HG03175 (cell line): ENCODE data around the gene VTI1A.
"Not testable (repeated sequence)": the region's sequence is repeated elsewhere in the genome, so short reads cannot be mapped to it uniquely, and the experiment has no call there.

Source experiments
- ATAC-seq: cut with Tn5 transposase; IDR thresholded peaks from one replicate; pipeline ENCODE4 v1.9.1; 2021; ENCODE audit warnings: mild to moderate bottlenecking, moderate library complexity; ENCODE audit not compliant: unreplicated experiment

The VTI1A gene

DNA sequence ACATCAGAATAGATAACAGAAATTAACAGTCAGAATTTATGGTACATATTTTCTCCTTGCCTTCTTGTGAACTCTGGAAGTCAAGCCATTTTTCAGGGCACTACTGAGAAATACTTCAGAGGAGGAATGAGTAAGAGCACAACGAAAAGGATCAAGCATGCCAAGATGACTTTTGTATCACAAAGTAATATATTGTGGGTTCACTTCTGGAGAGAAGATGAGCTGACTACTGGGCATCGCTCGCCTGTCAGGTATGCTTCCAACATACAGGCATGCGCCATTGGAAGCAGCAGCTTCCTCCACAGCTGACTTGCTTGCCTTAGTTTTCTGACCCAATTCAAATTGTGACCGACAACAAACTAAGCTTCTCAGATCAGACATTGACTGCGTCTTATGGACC lies 137.3 kb downstream of the VTI1A start:
- ATAC-seq = no peak

- ATAC-seq = no peak
Measured at GRCh38 chr10:112585126-112585525, 138.1 kb downstream of the VTI1A start.

DNA sequence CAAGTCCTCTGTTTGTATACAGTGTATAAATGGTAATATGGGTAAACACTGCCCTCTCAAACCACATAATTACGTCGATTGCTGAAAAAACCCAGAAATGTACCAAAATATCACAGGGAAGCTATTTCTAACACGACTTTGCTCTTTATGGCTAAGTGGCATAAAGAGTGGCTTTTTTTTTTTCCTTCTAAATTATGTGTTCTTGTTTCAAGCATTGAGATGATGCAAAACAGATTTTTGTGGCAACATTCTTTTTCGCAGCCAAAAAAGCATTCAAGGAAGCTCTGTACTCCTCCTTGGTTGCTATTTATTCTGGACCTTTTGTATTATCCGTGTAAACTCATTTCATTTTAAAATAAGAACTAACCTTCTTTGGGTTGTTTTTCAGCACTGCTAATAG lies 138.9 kb downstream of the VTI1A start:
- no peak for ATAC-seq

DNA sequence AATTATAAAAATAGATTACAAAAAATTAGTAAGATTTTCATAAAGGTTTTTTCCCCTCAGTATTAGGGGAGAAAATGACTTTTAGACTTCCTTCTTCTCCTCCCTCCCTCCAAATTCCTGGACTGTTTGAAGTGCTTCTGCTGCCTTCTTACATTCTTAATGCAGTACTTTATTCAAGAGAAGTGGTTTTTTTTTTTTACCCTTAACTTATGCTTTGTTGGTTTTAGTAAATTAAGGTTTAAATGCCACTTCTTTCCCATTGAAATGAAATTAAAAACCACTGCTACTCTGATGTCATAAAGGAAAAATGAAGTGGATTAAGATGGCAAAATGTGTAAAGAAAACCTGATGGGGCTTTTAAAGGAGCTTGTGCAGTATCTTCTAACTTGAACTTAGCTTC lies 140.7 kb downstream of the VTI1A start:
- ATAC-seq = no peak

DNA sequence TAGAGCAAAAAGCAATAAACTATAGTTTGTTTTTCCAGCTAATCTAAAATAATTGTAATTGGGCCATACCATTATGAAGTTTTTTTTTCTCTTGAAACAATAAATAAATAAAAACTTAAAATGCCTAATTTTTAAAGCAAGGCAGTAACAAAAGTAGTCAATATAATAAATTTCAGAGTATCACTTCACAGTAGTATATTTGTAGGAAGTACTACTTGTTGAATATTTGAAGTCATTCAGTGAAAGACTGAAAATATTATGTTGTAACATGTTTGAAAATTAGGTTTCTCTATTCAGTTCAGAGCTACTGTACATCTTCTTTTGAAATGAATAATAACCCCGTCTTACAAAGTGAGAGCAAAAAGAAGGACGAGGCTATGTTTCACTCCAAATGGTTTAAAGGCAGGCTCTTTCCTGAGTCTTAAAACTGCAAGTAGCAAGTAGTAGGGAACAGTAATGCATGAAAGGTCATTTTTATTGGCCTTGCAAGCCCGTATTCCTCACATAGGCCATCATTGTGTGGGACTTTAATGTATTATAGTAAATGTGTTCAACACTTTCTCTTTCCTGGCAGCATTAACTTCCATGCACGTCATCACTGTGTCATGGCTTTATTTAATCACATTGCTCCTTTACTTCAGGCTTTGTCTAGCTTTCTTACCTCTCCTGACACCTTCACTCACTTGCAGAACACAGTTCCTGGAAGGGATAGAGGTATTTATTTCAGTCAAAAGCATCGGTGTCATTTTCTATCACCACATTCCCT lies 141.4 kb downstream of the VTI1A start:
- no peak for ATAC-seq

DNA sequence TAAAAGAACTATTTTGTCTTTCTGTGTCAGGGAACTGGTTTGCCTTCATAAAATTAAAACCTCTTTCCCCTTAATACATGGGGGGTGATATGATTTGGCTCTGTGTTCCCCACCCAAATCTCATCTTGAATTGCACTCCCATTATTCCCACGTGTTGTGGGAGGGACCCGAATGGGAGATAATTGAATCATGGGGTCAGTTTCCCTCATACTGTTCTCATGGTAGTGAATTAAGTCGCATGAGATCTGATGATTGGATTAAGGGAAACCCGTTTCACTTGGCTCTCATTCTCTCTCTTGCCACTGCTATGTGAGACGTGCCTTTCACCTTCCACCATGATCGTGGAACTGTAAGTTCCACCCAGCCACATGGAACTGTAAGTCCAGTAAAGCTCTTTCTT lies 142.1 kb downstream of the VTI1A start:
- ATAC-seq = no peak

DNA sequence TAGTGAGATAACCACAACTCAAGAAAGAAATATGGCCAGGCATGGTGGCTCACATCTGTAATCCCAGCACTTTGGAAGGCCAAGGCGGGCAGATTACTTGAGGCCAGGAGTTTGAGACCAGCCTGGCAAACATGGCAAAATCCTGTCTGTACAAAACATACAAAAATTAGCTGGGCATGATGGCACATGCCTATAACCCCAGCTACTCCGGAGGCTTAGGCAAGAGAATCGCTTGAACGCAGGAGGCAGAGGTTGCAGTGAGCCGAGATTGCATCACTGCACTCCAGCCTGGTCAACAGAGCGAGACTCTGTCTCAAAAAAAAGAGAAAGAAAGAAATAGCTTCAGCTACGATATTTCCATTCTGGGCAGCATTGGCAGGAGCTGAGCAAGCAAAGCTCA lies 143.8 kb downstream of the VTI1A start:
- ATAC-seq = not testable (repeated sequence)

DNA sequence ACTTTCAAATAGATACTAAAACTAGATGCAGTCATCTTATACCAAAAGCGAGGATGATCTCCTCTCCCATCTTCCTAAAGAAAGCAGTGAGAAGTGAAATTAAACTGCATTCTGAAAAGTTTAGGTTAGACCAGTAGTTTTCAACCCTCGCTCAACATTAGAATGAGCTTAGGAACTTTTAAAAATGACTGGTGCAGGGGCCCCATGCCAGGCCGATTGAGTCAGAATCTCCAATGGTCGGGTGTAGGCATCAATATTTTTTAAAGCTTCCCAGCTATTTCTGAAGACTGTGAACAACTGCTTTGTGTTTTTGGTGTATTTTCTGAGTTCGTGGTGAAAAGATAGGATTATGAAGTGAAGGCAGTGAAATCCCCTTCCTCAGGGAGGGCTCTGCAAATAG lies 146.0 kb downstream of the VTI1A start:
- no peak for ATAC-seq

GRCh38 chr10:112601214-112602090 lies 154.4 kb downstream of the VTI1A start:
- ATAC-seq = no peak

DNA sequence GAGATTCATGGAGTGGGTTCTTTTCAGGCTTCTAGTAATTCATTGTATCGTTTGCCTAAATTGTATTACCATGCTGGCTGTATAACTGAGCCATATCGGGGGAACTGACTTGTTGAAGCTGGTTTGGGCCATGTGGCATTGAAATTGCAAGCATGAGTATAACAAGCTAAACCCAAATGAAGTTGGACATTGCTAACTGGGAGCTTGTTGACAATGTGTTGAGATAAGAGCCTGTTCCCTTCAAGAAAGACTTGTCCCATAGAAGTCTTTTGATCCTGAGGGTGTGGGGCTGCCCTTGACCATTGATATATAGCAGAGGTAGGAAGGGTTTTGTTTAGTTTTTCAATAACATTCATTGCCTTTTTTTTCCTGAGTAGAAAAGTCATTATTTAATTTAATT lies 156.0 kb downstream of the VTI1A start:
- no peak for ATAC-seq

GRCh38 chr10:112605063-112605462 lies 158.0 kb downstream of the VTI1A start:
- ATAC-seq = no peak

GRCh38 chr10:112607506-112607905 lies 160.5 kb downstream of the VTI1A start:
- ATAC-seq = no peak

DNA sequence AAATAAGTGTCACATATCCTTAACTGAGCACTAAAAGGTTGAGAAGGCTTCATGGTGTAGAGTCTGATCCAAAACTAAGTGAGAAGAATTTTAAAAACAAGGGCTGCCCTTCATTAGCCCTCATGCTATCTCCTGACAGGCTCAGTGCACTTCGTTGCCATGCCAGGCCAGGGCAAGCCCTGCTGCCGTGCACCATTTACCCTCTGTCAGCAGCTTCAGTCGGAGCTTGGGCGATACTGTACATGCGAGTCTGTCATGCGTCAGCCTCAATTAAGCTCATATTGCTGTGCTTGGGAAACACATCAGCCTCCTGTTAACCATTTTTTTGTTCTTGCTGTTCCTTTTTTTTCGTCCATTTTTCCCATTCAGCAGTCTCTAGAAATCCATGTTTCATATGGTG lies 166.6 kb downstream of the VTI1A start:
- ATAC-seq = no peak

- no peak for ATAC-seq
Measured at GRCh38 chr10:112614072-112614471, 167.1 kb downstream of the VTI1A start.

- ATAC-seq = no peak
Measured at GRCh38 chr10:112614586-112614985, 167.6 kb downstream of the VTI1A start.

DNA sequence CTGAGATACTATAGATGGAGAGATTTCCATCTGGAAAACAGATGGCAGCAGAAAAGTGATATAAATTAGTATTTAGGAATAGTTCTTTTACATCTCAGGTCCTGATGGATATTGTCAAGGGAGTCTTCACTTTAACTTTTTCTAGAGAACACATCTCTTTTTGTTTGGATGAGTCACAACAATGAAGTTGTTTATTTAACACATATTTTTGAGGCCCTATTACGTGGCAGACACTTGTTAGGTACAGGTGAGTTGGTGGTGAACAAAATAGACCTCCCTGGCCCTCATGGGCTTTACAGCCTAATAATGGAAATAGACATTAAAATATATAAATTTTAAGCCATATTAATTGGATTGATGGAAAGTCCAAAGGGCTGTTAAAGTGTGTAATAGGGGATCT lies 168.3 kb downstream of the VTI1A start:
- no peak for ATAC-seq

GRCh38 chr10:112616647-112617046 lies 169.6 kb downstream of the VTI1A start:
- ATAC-seq = no peak

DNA sequence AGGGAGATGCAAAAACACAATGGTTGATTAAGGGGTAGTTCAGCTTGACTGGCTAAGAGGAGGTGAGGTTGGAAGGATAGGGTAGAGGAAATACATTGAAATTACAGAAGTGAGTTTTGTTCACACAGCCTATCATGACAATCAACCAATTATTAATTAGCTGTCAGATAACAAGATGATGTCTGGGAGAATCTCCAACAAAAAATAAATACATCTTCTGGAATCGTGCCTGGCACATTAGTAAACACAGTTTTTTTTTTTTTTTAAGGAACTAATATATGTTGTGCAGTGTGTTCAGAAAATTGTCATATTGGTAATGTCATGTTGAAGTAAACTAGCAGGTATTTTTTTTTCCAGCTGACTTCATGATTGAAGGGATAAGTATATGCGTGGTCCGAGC lies 171.8 kb downstream of the VTI1A start:
- ATAC-seq = no peak

GRCh38 chr10:112619556-112619955 lies 172.5 kb downstream of the VTI1A start:
- no peak for ATAC-seq

- no peak for ATAC-seq
Measured at GRCh38 chr10:112622786-112623185, 175.8 kb downstream of the VTI1A start.

GRCh38 chr10:112624546-112625048 lies 177.6 kb downstream of the VTI1A start:
- ATAC-seq = no peak
